CD4-positive, alpha-beta T cell treated with Interleukin-1 beta for 1 hour (primary cell): Measurements from ENCODE around the gene NAXE.
A peak's percentile ranks its signal among the peaks of the same experiment; 100 is the strongest.
"Not testable (repeated sequence)": the region's sequence is repeated elsewhere in the genome, so short reads cannot be mapped to it uniquely, and the experiment has no call there.

Experiments
- DNase-seq, 2 donors: peaks; one replicate each; pipeline ENCODE4 v3.0.0-alpha.2; 2020 to 2022

Gene NAXE

DNA sequence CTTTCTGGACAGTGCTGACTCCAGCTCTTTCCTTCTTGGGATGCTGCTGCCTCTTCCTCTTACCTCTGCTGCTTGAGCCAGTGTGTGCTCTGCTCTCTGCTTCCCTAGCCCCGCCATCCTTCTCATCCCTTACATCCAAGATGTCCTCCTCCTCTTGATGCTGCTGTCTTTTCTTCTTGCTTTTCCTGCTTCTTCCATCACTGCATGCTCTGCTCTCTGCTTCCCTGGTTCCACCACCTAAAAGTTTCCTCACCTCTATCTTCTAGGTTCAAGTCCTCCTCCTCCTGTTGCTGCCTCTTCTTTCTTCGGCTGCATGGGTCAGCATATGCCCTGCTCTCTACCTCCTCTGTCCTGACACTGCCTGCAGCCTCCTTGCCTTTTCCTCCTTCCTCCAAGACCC lies 3.4 kb downstream of the NAXE start:
- DNase-seq: no peak

DNA sequence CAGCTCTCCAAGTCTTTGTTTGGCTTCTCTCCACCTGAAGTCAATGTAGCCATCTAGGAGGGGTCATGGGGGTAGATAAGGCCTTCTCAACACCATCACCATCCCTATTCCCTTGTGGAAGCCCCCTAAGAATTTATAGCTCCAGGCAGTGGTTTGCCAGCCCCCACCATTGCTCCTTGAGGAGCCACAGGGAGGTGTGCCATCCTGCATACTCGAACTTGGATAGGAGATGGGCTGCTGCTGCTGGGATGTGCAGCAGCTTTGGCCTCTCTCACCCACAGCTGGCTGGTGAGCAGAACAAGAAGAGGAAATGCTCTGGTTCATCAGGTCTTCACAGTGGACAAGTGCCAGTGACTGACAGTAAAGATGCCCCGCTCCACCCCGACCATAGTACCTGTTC lies 4.8 kb downstream of the NAXE start:
- no peak for DNase-seq

DNA sequence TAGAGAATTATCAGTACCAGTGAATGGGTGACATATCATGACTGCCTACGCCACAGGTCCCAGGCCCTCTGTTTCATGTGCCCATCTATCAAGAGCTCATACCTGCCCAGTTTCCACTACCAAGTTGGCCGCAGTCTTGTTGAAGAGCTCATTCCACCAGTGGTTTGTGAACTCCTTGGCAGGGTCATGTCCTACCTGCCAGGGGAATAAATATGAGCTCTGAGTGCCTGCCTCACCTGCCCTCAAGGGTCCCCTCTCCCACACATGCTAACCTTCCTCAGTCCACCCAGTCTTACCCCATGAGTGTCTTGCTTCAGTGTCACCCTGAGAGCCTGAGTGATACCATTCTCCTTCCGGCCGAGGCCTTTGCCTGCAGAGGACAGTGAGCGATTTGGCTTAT lies 6.5 kb downstream of the NAXE start:
- DNase-seq: no peak

DNA sequence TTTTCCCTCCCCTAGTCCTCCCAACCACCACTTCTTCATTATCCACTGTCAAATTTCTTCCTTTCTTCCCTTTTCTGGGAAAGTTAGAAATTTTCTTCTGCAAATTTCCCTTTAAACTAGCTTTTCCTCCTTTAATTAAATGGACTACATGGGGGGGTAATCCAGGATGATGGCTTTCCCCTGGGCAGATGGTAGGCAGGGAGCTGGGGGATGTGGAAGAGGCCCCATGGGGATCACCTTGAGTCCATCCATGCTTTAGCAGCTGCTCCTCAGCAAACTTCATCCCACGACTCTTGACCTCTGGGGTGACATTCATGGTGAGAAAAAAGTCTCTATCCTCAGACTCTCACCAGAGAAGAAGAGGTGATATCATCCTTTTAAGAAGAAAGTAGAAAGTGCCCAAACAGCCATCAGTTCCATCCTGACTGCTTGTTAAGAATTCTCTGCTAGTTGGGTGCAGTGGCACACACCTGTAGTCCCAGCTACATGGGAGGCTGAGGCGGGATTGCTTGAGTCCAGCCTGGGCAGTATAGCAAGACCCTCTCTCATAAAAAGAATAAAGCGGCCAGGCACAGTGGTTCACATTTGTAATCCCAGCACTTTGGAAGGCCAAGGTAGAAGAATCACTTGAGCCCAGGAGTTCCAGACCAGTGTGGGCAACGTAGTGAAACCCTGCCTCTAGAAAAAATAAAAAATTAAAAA lies 7.3 kb downstream of the NAXE start:
- DNase-seq: no peak

DNA sequence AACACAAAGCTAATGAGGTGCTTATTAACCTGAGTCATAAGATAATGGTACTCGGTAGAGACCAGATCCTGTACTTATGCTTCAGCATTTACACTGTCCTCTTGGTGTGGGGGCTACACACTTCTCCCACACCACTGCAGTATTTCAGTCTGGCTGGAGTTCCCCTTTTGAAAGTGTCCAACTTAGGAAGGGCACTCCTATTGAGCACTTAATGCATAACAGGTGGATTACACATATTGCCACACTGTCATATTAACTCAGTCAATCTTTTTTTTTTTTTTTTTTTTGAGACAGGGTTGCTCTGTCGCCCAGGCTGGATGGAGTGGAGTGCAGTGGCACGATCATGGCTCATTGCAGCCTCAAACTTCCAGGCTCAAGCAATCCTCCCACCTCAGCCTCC lies 8.2 kb downstream of the NAXE start:
- peak in 1 of 2 donors; percentile 42 for DNase-seq

DNA sequence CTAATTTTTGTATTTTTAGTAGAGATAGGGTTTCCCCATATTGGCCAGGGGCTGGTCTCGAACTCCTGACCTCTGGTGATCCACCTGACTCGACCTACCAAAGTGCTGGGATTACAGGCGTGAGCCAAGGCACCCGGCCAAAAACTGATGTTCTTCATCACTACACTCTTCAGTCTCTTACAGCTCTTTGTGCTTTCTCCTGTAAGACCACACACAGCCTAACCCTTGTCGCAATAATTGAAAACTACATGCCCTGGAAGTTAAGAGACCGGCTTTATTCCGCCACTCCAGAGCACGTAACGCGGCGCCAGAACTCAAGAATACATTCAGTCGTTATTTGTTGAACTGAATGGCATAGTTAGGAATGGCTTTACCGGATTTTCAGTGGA lies 9.2 kb downstream of the NAXE start:
- DNase-seq: no peak

DNA sequence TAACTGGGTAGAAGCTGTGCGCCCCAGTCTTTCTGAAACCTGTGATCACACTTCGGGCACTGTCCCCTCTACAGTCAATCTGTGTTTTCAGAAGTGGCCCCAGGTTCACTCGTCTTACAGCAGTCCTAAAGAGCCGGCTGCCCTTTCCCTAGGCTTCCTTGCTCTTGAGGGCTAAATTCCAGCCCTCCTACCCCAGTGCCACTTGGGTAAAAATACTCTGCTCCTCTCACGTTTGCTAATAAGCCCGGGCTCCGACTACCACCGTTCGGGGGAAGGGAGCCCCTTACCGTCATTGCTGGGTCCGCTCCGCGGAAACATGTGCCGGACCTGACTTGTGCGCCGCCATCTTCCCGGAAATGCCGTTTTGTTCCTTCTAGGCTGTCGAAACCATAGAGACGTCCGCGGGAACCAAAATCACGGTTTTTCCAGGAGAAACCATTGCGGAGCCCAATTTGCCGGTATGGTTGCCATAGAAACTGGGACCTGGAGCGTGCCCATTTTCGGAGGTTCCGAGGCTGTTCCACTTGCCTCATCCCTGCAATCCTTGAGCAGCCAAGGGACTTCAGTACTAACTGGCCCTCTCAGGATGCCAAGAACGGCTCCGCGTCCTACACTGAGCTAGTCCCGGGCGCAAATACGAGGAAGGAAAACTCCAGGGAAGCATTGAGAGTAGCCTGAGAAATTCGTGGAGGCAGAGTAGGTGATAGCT lies 9.7 kb downstream of the NAXE start, which contains the start of gene GPATCH4:
TSS of gene GPATCH4 (minus strand) at position 358 of the 709 bp plus-strand sequence.
- DNase-seq: peak; percentile 77 to 84

DNA sequence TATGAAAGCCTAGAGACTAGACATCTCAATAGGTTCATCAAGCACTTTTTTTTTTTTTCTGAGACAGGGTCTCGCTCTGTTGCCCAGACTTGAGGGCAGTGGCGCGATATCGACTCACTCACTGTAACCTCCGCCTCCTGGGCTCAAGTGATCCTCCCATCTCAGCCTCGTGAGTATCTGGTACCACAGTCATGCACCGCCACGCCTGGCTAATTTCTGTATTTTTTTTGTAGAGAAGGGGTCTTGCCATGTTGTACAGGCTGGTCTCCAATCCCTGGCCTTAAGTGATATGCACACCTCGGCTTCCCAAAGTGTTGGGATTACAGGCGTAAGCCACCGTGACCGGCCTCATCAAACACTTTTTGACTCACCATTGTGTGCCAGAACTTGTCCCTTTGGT lies 10.3 kb downstream of the NAXE start:
- no peak for DNase-seq

DNA sequence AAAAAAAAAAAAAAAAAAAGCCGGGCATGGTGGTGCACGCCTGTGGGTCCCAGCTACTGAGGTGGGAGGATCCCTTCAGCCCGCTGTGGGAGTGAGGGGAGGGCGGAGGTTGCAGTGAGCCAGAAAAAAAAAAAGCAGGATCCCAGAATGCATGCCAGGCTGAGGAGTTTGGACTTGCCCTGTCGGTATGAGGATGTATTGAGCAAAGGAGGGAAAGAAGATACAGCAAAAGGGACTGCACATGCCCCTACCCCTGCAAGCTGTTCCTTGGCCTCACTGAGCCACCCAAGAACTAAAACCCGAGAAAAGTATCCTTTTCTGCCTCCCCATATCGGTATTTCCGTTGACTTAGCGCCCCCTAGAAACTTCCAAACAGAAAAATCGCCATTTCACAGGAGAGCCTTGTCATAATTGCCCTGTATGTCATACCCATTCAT lies 11.0 kb downstream of the NAXE start:
- peak in 1 of 2 donors; percentile 36 for DNase-seq

DNA sequence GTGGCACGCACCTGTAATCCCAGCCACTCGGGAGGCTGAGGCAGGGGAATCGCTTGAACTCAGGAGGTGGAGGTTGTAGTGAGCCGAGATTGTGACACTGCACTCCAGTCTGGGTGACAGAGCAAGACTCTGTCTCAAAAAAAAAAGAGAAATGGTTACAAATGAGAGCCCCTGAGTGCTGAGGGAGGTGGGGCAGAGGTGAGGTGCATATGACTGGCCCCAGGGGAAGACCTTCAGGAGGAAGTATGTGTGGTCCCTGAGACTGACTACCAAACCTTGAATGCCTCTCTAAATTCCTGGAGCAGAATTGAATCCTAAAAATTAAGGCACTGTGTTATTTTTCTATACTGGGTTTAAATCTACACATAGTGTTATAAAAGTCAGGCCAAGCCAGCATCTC lies 15.8 kb downstream of the NAXE start:
- DNase-seq: peak in 1 of 2 donors; percentile 43

DNA sequence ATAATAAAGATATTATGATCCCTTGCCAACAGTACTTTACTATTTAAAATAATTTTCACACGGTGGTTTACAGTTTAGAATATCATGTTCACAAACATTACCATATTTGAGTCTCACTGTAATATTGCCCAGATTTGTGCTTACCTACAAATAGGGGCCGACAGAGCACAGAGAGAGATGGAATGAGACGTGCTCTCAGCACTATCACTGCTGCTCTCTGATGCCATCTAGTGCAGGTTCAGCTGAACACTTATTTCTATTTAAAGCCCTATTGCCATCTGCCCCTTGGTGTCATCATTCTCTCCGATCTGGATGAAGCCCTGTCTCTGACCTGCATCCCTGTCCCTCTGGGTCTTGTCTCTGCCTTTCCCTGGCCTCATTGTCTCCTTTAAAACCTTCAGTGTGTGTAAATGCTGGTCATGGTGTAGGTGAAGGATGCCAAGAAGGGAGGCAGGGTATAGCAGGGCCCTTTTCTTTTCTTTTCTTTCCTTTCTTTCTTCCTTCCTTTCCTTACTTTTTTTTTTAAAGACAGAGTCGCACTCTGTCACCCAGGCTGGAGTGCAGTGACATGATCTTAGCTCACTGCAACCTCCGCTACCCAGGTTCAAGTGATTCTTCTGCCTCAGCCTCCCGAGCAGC lies 16.6 kb downstream of the NAXE start:
- peak; percentile 76 to 79 for DNase-seq

DNA sequence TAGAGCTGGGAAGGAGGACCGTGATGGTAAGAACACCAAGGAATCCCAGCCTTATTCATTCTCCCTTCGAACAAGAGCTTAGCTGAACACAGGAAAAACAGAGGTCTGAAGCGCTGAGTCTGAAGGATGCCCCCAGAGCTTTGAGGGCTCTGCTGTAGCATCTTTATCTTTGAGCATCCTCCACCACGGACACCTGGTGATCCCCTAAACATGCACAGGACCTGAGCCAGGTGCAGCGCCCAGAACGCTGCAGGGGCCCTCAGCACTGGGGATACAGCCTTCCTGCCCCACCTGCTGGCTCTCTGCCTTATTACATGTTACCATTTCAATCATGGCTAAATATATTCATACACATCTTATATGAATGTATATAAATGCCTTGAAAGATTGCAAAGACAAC lies 17.4 kb downstream of the NAXE start:
- DNase-seq: peak; percentile 59 to 66

DNA sequence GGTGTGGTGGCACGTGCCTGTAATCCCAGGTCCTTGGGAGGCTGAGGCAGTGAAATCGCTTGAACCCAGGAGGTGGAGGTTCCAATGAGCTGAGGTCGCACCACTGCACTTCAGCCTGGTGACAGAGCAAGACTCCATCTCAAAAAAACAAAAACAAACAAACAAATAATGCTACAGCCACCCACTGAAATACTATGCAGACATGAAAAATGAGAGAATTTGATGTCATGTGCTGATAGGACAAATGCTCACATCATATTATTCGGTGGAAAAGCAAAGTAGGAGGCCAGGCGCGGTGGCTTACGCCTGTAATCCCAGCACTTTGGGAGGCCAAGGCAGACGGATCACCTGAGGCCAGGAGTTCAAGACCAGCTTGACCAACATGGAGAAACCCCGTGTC lies 18.5 kb downstream of the NAXE start:
- DNase-seq: not testable (repeated sequence)

DNA sequence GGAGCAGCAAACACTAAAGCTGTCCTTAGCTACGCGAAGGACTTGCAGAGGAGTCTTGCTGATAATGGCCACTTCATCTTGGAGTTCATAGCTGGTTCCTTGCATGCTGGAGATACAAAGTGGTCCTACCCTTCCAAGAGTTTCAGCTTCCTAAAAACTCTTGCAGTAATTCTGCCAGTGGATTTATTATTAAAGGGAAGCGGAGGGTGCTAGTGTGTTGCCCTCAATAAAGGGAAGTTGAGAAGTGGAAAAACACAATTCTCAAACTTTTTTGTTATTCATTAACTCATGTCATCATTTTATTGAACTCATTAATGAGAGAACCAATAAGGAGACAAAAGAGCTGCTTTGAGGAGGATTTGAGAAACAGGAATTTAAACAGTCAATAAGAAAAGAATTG lies 21.1 kb downstream of the NAXE start:
- no peak for DNase-seq

DNA sequence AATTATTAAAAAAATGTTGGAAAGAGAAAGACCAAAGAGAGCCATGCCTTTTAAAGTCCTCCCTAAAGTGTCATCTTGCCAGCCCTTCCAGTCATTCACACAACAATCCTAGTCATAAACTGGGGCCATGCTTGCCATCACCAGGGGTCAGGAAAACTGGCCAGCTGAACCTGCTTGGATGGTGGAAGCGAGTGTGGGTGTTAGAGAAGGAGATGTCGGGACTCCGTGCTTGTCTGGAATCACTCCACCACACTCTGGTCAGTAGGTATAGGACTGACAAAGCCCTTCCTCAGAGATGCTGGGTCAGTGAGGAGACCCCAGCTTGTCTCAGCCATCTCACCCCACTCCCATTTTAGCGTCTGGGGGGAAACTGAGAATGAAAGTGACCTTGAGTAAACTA lies 24.4 kb downstream of the NAXE start:
- no peak for DNase-seq

DNA sequence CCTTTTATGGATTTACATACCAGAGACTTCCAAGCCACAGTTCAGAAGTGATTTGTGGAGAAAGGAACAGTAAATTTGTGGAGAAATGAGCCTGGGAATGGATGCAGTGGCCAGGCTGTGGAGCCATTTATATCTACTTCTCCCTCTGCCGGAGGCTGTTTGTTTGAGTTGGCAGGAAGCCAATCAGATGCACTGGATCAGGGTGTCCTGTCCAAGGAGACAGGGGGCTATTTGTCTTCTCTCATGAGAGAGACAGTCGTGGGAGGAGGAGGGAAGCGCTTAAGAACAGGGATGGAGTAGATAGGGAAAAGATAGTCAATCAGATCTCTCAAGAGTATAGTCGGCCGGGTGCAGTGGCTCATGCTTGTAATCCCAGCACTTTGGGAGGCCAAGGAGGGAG lies 24.9 kb downstream of the NAXE start:
- no peak for DNase-seq

DNA sequence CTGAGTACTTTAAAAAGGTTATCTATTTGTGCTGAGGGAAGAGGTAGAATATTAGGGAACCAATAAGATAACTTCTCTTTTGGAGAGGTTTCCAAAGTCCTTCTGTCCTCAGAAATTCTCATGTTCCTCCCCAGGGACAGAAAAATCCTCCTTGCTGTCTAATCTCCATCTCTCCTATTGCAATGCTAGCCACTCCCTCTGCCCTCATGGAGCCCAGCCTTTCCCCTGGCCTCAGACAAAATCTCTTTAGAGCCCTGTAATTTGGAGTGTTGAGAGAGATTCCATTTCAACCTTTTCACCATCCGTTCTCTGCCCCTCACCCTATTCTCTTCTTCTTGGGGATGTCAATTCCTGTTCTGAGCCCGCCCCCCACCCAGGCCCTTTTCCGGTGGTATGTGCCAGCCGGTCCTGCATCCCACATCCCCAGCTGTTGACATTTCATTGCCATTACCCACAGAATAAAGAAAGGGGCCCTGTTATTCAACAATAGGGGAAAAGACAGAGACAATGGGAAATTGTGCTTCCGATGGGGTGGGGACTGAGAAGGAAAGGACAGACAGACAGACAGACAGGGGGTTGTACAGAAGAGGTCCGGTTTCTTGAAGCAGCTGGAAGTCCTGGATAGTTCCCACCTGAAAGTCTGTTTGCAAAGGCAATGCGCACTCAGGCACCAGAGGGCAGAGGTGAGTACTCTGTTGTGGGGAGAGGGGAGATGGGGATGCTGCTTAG lies 27.4 kb downstream of the NAXE start, which contains the start of gene HAPLN2:
TSS of gene HAPLN2 (plus strand) at position 563 of the 729 bp plus-strand sequence. CDS start 4,076 bp downstream, outside the sequence.
- no peak for DNase-seq

DNA sequence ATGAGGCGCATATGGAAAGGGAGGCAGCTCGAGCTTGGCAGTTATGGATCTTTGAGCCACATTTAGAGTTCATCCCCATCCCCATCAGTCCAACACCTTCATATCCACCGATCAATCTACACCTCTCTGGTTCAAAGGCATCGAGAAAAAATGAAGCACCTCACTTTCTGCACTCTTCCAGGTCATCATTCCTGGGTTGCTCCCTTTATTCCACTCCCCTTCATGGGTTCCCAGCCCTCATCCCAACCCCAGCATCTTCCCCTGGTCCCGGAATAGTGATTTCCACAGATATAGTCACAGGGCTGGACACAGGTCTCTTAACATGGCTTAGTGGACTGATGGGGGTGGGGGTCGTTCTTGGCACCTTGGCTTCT lies 28.0 kb downstream of the NAXE start:
- no peak for DNase-seq

DNA sequence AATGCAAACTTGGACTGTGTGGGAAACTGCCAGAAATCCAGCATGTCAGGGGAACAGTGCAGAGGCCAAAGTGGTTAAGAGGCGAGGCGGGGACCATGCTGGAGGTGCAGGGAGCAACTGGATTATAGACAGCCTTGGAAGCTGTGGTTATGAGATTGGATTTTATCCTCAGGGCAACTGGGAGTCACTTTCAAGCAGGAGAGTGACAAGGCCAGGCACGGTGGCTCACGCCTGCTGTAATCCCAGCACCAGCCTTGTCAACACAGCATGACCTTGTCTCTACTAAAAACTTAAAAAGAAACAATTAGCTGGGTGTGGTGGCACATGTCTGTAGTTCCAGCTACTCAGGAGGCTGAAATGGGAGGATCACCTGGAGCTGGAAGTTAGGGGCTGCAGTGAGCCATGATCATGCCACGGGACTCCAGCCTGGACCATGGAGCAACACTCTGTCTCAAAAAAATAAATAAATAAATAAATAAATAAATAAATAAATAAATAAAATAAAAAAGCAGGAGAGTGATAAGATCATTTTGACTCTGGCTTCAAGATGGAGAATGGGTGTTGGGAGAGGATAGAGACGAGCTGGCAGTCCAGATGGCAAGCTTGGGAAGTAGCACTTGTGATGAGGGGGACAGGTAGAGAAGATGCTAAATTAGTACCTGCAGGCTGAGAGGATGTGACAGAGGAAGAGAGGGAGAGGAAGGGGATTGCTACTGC lies 31.2 kb downstream of the NAXE start:
- DNase-seq: no peak

DNA sequence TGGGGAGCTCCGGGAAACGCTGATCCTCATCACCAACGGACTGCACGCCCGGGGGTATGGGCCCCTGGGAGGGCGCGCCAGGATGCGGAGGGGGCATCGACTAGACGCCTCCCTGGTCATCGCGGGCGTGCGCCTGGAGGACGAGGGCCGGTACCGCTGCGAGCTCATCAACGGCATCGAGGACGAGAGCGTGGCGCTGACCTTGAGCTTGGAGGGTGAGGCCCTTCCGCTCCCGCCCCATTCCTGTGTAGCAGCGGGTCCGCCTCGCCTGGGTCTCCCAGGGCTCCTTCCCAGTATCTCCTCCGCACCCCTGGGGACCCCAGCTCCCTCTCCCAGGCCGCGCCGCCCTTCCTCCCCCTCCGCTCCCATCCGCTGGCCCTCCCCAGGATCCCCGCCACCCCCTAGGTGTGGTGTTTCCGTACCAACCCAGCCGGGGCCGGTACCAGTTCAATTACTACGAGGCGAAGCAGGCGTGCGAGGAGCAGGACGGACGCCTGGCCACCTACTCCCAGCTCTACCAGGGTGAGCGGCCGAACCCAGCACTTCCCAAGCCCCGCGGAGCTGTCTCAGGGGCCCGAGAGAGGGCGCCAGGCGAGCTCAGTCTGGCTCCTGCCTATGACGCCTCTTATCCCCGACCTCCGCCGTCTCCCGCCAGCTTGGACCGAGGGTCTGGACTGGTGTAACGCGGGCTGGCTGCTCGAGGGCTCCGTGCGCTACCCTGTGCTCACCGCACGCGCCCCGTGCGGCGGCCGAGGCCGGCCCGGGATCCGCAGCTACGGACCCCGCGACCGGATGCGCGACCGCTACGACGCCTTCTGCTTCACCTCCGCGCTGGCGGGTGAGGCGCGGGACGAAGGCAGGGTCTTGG lies 32.6 kb downstream of the NAXE start:
- DNase-seq: peak; percentile 31 to 37

DNA sequence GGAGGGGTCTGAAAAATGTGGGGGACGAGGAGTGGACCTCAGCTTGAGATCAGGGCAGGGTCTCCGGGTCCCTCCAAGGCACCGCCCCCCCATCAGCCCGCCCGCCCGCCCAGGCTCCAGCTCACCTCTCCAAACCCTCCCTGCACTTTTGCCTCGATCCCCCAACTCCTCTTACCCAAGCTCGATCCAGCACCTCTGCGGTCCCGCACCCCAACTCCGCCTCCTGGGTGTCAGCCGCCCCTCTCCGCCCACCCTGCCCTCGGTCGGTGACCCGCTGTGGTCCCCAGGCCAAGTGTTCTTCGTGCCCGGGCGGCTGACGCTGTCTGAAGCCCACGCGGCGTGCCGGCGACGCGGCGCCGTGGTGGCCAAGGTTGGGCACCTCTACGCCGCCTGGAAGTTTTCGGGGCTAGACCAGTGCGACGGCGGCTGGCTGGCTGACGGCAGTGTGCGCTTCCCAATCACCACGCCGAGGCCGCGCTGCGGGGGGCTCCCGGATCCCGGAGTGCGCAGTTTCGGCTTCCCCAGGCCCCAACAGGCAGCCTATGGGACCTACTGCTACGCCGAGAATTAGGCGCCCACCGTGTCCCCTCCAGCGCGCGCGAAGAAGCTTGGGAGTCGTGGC lies 33.3 kb downstream of the NAXE start:
- DNase-seq: no peak
